MM.1S (cell line): ENCODE data around the gene WNK1.

Experiments used
- CTCF ChIP-seq: fragments of 300-600 bp; sonication (generic); IDR thresholded peaks from 2 replicates; pipeline ENCODE4 v1.5.1; 2016; ENCODE audit warnings: antibody characterized with exemption, low read length, mixed read lengths
- EZH2phosphoT487 ChIP-seq: fragments of 300-600 bp; sonication (generic); IDR thresholded peaks from 2 replicates; pipeline ENCODE4 v1.6.1; 2018; ENCODE audit warnings: antibody characterized with exemption, low read length

- TF ChIP-seq CTCF: no peak
- TF ChIP-seq EZH2phosphoT487: no peak
Measured at GRCh38 chr12:807041-807735, 54.8 kb downstream of the WNK1 start.
